CD4-positive, alpha-beta T cell (primary cell): ENCODE measurements around the gene S100A7. TPM values are rescaled to one million over a fixed set of nuclear protein-coding genes. Genes with fewer than 3 reads are reported as not detected.

Experiments
- ATAC-seq: fragments of 200-7000 bp; cut with Tn5 transposase; one replicate; pipeline ENCODE4 v1.10.0; 2022; ENCODE audit warnings: mild to moderate bottlenecking; ENCODE audit not compliant: poor library complexity
- CTCF ChIA-PET: fragments of 350-600 bp; sonication (Branson Sonifier 250); formaldehyde crosslinking; loops from one replicate; lab custom pipeline; 2021; ENCODE audit warnings: antibody characterized with exemption, inconsistent platforms; lab: Charles Lee
- POLR2A ChIA-PET: fragments of 350-600 bp; sonication (Branson Sonifier 250); formaldehyde crosslinking; loops from one replicate; lab custom pipeline; 2021; ENCODE audit warnings: antibody characterized with exemption, inconsistent platforms; lab: Charles Lee
- DNase-seq, 14 experiments: peaks; one replicate each; pipeline ENCODE4 v3.0.0-alpha.2; 2013 to 2020; ENCODE audit warnings: mixed read lengths in 2 of 14
- H3K27ac ChIP-seq, 2 donors: one replicate each; pipeline versions ENCODE4 v1.5.1 to v1.7.0; 2013; ENCODE audit warnings: low read length in 2 of 2, low read depth in 1 of 2, mild to moderate bottlenecking in 1 of 2
- H3K27me3 ChIP-seq, 2 experiments: 1 replicate in 1 of 2; 2 replicates in 1 of 2; pipeline versions ENCODE4 v1.6.1 to v1.7.0; 2013; ENCODE audit warnings: low read length in 2 of 2, control low read depth in 1 of 2, mild to moderate bottlenecking in 1 of 2, moderate library complexity in 1 of 2; ENCODE audit not compliant: insufficient read depth in 2 of 2, control insufficient read depth in 1 of 2
- H3K36me3 ChIP-seq: one replicate; pipeline ENCODE4 v1.6.1; 2013; ENCODE audit warnings: low read length, control low read depth; ENCODE audit not compliant: insufficient read depth
- H3K4me1 ChIP-seq: one replicate; pipeline ENCODE4 v1.6.1; 2013; ENCODE audit warnings: low read length, control low read depth; ENCODE audit not compliant: insufficient read depth
- H3K4me3 ChIP-seq: one replicate; pipeline ENCODE4 v1.5.1; 2013; ENCODE audit warnings: mild to moderate bottlenecking, low read length, moderate library complexity
- H3K9me3 ChIP-seq, 2 experiments: 1 replicate in 1 of 2; 2 replicates in 1 of 2; pipeline versions ENCODE4 v1.6.1 to v1.7.0; 2013; ENCODE audit warnings: low read length in 2 of 2, mild to moderate bottlenecking in 2 of 2, control low read depth in 1 of 2, moderate library complexity in 1 of 2; ENCODE audit not compliant: control insufficient read depth in 1 of 2, insufficient read depth in 1 of 2
- H3K27ac Mint-ChIP-seq: one replicate; pipeline ENCODE4 v1.8.0; 2020; ENCODE audit warnings: mixed read lengths
- H3K27me3 Mint-ChIP-seq: one replicate; pipeline ENCODE4 v1.8.0; 2021; ENCODE audit warnings: mixed read lengths
- H3K36me3 Mint-ChIP-seq: one replicate; pipeline ENCODE4 v1.8.0; 2021; ENCODE audit warnings: low read depth, mixed read lengths
- H3K4me1 Mint-ChIP-seq: one replicate; pipeline ENCODE4 v1.8.0; 2021; ENCODE audit warnings: low read depth, mixed read lengths
- H3K4me3 Mint-ChIP-seq: one replicate; pipeline ENCODE4 v1.8.0; 2020; ENCODE audit warnings: mild to moderate bottlenecking, mixed read lengths
- H3K9me3 Mint-ChIP-seq: one replicate; pipeline ENCODE4 v1.8.0; 2020; ENCODE audit warnings: mixed read lengths
- intact Hi-C, 2 experiments: fragments of 100-400 bp; cut with DNase I in 1 of 2; cut with micrococcal nuclease in 1 of 2; formaldehyde crosslinking; loops; one replicate each; pipeline versions ENCODE4 v1.15.1 to v1.9.0; 2023 to 2025; cut with DNase I, micrococcal nuclease
- polyA plus RNA-seq, 2 donors: library from polyadenylated mRNA; unstranded; fragments of 120-200 nt; gene quantifications; one replicate each; pipeline ENCODE4 v1.2.1, GENCODE V29; 2013
- total RNA-seq, 174 experiments: library from RNA in 2 of 174; stranded (reverse) in 2 of 174; gene quantifications; one replicate each; pipeline ENCODE4 v1.2.3 and lab custom pipeline; 2021 to 2026
- TF ChIP-seq, protein P1 (sequence below): fragments of 200-600 bp; IDR thresholded peaks from one replicate; pipeline ENCODE4 v1.8.0; 2022; ENCODE audit warnings: antibody characterized with exemption, mild to moderate bottlenecking

Gene S100A7
- total RNA-seq (not detected), total RNA-seq (lab: John Stamatoyannopoulos, UW) (0 to 0.11 (median 0) reads per million in 172 experiments)
- polyA plus RNA-seq (2013, experiment 1 of 2): not detected
- not detected for polyA plus RNA-seq (2013, experiment 2 of 2)

DNA sequence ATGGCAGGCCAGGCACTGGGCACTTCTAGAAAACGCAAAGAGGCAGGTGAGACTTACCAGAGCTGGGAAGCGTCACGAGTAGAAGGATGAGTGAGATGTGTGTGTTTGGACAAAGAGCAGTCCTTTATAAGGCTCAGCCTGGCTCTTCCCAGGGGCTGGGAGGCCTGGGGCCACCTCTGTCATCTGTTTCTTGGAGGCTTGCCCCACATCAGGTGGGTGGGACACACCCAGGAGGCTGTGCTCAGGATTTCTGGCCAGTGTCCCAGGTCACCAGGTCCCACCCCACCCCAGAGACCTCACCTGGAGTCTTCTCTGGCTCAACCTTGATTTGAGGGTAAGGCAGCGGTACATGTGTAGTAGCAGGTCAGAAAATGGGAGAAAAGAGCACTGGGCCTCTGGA is at the start of gene S100A7:
Gene S100A7, minus strand, starts transcription at position 101 of the 400 bp plus-strand sequence. CDS start 1,638 bp downstream, outside the sequence.
- Histone ChIP-seq H3K4me1 (peaks cover 1% of the 10 kb centered on the region), H3K4me3 (no peak within 1 kb of the TSS), H3K9me3 (no peaks in the 10 kb centered on the region), H3K27me3 (peaks cover 0 to 4% of the 10 kb centered on the region in 2 experiments), H3K27ac (no peak within 1 kb of the TSS), H3K36me3 (no peaks in the 10 kb centered on the region)
- Mint-ChIP-seq H3K9me3 (no peaks in the 10 kb centered on the region), H3K4me3 (no peak within 1 kb of the TSS), H3K36me3 (no peaks in the 10 kb centered on the region), H3K27ac (no peak within 1 kb of the TSS), H3K4me1 (peaks cover under 1% of the 10 kb centered on the region), H3K27me3 (peaks cover 48% of the 10 kb centered on the region)
- TF ChIP-seq, protein P1, sequence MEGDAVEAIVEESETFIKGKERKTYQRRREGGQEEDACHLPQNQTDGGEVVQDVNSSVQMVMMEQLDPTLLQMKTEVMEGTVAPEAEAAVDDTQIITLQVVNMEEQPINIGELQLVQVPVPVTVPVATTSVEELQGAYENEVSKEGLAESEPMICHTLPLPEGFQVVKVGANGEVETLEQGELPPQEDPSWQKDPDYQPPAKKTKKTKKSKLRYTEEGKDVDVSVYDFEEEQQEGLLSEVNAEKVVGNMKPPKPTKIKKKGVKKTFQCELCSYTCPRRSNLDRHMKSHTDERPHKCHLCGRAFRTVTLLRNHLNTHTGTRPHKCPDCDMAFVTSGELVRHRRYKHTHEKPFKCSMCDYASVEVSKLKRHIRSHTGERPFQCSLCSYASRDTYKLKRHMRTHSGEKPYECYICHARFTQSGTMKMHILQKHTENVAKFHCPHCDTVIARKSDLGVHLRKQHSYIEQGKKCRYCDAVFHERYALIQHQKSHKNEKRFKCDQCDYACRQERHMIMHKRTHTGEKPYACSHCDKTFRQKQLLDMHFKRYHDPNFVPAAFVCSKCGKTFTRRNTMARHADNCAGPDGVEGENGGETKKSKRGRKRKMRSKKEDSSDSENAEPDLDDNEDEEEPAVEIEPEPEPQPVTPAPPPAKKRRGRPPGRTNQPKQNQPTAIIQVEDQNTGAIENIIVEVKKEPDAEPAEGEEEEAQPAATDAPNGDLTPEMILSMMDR: no peak
- no peak for DNase-seq
- POLR2A ChIA-PET: no interaction called here
- ATAC-seq: no peak
- intact Hi-C loops: no loop called here
- CTCF ChIA-PET: no interaction called here

DNA sequence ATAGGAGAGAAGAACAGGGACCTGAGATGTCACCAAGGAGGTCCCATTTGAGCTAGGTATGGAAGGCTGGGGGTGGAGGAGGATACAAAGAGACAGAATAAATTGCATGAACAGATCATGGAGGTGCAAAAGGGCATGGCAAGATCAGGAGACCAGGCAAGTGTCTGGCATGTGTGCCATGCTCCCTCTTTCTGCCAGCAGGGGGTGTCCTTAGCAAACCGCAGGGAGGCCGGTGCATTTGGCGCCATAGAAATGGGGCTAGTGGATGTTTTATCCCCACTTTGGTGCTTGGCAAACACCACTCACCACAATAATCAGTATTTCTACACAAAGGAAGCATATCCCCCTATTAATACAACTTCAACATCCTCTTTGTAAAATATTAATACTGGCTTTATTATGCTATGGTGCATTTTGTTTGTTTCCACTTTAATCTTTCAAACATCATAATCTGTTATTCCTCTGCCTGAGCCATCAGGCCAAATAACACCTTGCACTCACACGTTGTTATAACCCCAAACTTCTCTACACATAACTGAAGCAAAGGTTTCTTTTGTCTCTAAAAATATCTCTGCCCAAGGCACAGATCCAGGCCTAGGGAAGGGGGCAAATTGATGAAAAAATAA is 49.4 kb upstream of the S100A7 start:
- peaks cover 7% of the 10 kb centered on the region for H3K4me1 ChIP-seq
- H3K9me3 Mint-ChIP-seq: no peaks in the 10 kb centered on the region
- no peak overlapping the region for H3K4me3 ChIP-seq
- CTCF ChIA-PET: interaction anchor here (1.0 to 6.6 kb wide), 5 partner anchors 22 to 112 kb away, joined by 3 to 36 read pairs (median 7); partner anchors contain the start of gene S100A4
- TF ChIP-seq, protein P1: peak; percentile 73
- no peaks in the 10 kb centered on the region for H3K36me3 ChIP-seq
- H3K4me3 Mint-ChIP-seq: no peak overlapping the region
- no peak overlapping the region for H3K27ac Mint-ChIP-seq
- no peaks in the 10 kb centered on the region for H3K27me3 ChIP-seq
- H3K9me3 ChIP-seq: no peaks in the 10 kb centered on the region
- peak; percentile 71 for ATAC-seq
- POLR2A ChIA-PET: interaction anchor here (1.0 to 2.5 kb wide), 3 partner anchors 31 to 58 kb away, joined by 3 to 9 read pairs (median 6); partner anchors contain the start of genes S100A4 and S100A5
- intact Hi-C loops: loop anchor here (1.0 to 2.0 kb wide), 3 partner anchors 107 to 477 kb away; partner anchors contain the start of gene RAB13 (in 1 of the 2)
- DNase-seq: peak; percentile 47 to 78 (median 62)
- no peaks in the 10 kb centered on the region for H3K27me3 Mint-ChIP-seq
- H3K36me3 Mint-ChIP-seq: no peaks in the 10 kb centered on the region
- peaks cover 8% of the 10 kb centered on the region for H3K4me1 Mint-ChIP-seq
- no peak overlapping the region for H3K27ac ChIP-seq

DNA sequence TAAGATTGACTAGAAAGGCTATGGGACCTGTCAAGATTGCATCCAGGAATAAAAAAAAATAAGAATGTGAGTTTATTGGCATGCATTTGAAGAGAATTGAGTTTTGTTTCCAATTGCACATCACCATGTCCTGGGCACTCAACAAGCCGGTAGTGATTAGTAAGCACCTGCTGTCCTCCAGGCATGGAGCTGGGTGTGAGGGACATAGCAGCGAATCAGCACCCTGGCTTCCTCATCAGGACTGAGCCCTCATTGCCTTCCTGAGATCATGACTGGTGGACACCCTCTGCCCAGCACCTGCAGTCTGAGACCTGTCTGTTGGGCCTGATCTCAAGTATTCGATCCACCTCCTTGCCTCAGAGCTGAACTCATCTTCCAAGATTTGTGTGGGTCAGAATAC is 48.6 kb upstream of the S100A7 start:
- no peak for ATAC-seq
- no peaks in the 10 kb centered on the region for H3K9me3 ChIP-seq
- ChIA-PET CTCF (interaction anchor here (6.6 kb wide), 1 partner anchor 60 kb away, joined by 36 read pairs; no protein-coding TSS in a partner anchor), POLR2A (no interaction called here)
- TF ChIP-seq, protein P1: no peak
- H3K27ac Mint-ChIP-seq: no peak overlapping the region
- H3K4me1 ChIP-seq: peaks cover 7% of the 10 kb centered on the region
- no peak overlapping the region for H3K4me3 Mint-ChIP-seq
- peaks cover 8% of the 10 kb centered on the region for H3K4me1 Mint-ChIP-seq
- H3K27me3 Mint-ChIP-seq: no peaks in the 10 kb centered on the region
- no peaks in the 10 kb centered on the region for H3K36me3 Mint-ChIP-seq
- H3K36me3 ChIP-seq: no peaks in the 10 kb centered on the region
- H3K27ac ChIP-seq: no peak overlapping the region
- no peaks in the 10 kb centered on the region for H3K9me3 Mint-ChIP-seq
- no peak for DNase-seq
- H3K27me3 ChIP-seq: no peaks in the 10 kb centered on the region
- H3K4me3 ChIP-seq: no peak overlapping the region
- intact Hi-C loops: loop anchor here (1.0 to 2.0 kb wide), 2 partner anchors 240 to 478 kb away; partner anchors contain the start of gene RAB13 (in 1 of the 2)
